GM19238 (cell line): ENCODE data around the gene DHX35.

Experiments
- DNase-seq: peaks from one replicate; pipeline ENCODE4 v3.0.0; 2011; ENCODE audit warnings: low spot score; ENCODE audit not compliant: insufficient read length

Gene DHX35

DNA sequence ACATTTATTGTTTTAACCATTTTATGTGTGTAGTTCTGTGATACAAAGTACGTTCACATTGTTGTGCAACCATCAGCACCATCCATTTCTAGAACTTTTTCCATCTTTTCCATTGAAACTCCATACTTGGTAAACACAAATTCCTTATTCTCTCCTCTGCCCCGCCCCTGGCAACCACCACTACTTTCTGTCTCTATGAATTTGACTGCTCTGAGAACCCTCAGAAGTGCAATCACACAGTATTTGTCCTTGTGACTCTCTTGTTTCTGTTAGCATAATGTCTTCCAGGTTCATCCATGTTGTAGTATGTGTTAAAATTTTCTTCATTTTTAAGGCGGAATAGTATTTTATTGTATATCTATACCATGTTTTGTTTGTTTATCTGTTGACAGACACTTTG is 56.9 kb downstream of the DHX35 start:
- no peak for DNase-seq

DNA sequence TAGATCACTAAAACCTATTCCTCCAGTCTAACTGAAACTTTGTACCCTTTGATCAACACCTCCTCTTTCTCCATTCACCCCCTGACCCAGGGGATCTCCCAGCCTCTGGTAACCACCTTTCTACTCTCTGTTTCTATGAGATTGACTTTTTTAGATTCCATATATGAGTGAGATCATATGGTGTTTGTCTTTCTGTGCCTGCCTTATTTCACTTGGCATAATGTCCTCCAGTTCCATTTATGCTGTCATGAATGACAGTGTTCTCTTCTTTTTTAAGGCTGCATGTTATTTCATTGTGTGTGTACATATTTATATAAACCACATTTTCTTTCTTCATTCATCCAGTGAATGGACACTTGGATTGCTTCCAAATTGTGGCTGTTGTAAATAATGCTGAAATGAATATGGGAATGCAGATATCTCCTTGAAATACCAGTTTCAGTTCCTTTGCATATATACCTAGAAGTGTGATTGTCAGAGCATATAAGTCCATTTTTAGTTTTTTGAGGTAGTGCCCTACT is 57.7 kb downstream of the DHX35 start:
- no peak for DNase-seq

DNA sequence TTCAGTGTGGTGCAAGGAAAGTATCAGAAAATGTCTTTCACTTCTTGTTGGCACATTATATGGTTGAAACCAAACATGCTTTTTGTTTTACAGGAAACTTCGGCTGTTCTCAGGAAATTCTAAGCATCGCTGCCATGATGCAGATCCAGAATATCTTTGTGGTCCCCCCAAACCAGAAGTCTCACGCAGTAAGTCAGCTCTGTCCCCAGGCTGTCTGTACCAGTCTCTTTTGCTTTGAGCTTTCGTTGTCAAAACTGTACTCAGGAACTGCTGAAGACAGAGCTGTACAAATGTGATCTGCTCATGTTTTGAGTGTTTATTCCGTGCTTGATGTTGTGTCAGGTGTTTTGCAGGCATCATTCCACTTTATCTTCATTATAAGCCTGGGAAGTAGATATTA is 59.6 kb downstream of the DHX35 start:
- no peak for DNase-seq

DNA sequence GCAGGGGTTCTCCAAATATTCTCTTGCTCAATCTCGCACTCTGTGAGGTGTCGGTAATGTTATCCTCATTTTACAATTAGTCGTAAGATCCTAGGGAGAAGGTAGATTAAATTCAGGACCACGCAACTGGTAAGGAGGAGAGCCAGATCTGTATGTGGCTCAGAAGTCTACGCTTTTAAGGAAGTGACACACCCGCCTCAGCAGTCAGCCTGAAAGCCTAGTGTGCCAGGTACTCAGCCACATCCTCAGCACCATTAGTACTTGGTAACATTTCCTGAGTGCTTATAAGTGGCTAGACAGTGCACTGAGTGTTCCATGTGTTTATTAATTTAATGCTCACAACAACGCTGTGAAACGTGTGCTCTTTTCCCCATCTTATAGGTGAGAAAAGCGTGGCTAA is 63.7 kb downstream of the DHX35 start:
- no peak for DNase-seq

DNA sequence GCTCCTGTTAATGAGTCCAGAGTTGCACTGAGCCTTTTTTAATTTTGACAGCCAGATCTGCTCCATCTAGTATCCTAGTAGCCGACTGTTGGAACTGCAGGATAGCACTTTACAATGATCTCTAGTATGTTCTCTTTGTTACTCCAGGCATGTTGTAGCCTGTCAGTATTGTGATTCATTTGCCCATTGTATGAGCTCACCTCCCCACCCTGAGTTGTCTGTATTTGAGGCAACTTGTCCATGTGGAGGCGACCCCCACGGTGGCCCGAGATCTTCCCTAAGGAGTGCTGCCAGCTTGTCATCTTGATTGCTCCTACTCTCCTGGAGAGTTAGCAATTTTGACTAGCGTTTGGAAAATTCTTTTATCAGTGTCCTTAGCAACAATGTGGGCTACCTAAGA is 67.2 kb downstream of the DHX35 start:
- no peak for DNase-seq

DNA sequence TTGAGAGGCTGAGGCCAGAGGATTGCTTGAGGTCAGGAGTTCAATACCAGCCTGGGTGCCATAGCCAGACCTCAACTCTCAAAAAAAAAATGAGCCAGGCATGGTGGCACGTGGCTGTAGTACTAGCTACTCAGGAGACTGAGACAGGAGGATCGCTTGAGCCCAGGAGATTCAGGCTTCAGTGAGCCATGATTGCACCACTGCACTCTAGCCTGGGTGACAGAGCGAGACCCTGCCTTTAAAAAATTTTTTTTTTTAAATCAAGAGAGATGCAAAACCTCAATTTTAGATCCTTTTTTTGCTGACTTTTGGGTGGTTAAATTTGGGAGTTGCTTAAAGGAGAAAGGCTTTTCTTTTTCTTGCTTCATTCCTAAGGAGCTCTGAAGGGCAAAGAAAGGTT is 70.9 kb downstream of the DHX35 start:
- no peak for DNase-seq

GRCh38 chr20:39036011-39036410 is 73.9 kb downstream of the DHX35 start:
- no peak for DNase-seq

- no peak for DNase-seq
Measured at GRCh38 chr20:39036851-39037250, 74.7 kb downstream of the DHX35 start.

GRCh38 chr20:39038047-39038446 is 75.9 kb downstream of the DHX35 start:
- DNase-seq: no peak

DNA sequence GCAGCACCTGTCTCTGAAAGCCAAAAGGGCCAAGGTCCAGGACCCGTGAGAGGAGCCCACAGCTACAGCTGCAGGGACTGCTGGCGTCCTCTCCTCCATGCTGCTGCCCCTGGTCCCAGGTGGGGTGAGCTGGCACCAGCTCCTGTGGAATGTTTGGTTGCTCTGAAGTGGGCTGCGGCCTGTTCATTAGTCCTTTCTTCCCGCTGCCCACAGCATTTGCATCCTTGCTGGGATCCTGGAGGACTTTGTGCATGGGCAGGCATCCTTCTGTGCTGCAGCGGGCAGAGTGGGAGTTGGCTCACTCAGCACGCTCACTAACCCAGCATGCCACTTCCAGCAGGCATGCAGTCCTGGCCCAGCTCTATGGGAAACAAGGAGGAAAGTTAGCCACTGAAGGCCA is 76.4 kb downstream of the DHX35 start:
- no peak for DNase-seq

- no peak for DNase-seq
Measured at GRCh38 chr20:39039261-39039660, 77.1 kb downstream of the DHX35 start.

DNA sequence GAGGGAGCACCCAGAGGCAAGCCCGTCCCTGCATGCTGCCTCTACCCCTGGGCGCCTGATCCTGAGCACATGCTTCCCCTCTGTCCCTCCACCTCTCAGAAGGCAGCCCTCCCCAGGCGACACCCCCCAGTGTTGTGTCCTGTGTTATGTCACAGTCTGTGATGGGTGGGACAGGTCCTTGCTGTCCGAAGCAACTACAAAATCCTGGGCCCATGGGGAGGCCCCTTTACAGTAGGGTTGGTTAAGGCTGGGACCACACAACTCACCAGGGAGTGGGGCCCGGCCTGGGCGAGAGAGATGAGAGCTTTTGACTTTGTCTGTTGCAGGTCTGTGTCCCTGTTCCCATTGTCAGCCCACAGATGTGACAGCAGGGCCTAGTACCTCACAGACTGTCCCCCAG is 78.0 kb downstream of the DHX35 start:
- DNase-seq: no peak

GRCh38 chr20:39041067-39041466 is 78.9 kb downstream of the DHX35 start:
- no peak for DNase-seq

GRCh38 chr20:39042279-39043150 is 80.4 kb downstream of the DHX35 start:
- no peak for DNase-seq

DNA sequence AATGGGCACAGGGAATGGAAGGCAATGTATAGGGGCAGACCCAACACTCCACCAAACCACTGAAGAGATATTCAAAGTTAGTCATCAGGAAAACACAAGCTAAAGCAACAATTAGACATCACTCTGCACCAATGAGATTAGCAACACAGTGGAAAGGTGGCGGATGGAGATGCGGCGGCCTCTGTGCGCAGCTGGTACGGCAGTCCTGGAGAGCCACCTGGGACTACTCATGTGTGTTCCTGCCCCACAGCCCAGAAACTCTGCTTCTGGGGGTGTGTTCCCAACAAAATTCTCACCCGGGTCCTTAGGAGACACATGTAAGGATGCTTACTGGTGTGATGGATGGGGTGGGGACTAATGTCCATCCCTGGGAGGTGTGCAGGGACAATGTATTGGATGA is 82.4 kb downstream of the DHX35 start:
- no peak for DNase-seq

DNA sequence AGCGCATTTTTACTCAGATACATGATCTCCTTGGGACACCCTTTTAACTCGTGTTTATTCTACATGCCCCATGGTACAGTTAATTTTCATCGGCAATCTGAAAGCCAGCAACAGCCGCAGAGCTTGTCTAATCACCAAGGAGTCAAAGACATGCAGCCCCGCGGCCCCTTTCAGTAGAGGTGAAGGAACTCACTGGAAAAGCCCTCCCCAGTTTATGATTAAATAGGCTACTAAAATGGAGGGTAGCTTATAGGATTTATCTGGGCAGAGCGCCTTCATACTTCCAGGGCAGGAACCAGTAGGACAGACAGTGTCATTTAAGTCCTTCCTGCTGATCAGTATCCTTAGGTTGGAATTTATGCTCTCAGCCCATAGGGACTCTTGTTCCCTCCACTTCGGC is 83.5 kb downstream of the DHX35 start:
- DNase-seq: no peak

DNA sequence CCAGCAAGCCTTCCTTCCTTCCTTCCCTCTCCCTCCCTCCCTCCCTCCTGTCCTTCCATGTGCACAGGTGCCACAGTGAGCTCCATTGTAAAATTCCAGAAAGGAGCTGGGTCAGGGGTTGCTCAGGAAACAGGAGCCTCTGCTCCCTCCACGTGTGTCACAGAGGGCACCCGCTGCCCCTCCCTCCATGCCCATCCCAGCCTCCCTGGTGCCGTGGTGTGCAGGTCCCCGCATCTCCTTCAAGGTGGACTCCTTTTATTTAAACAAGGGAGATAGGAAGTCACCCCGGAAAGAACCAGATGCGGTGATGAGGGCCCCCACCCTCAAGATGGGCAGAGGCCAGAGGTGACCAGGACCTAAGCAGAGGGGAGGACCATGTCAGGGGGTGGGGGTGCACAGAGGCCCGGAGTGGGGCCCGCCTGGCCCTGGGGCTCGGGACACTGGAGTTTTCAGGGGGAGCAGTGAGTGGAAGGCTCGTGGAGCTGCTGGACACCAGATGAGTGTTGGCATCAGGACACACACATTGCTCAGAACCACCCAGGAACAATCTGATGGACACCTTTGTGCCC is 85.4 kb downstream of the DHX35 start:
- DNase-seq: no peak

DNA sequence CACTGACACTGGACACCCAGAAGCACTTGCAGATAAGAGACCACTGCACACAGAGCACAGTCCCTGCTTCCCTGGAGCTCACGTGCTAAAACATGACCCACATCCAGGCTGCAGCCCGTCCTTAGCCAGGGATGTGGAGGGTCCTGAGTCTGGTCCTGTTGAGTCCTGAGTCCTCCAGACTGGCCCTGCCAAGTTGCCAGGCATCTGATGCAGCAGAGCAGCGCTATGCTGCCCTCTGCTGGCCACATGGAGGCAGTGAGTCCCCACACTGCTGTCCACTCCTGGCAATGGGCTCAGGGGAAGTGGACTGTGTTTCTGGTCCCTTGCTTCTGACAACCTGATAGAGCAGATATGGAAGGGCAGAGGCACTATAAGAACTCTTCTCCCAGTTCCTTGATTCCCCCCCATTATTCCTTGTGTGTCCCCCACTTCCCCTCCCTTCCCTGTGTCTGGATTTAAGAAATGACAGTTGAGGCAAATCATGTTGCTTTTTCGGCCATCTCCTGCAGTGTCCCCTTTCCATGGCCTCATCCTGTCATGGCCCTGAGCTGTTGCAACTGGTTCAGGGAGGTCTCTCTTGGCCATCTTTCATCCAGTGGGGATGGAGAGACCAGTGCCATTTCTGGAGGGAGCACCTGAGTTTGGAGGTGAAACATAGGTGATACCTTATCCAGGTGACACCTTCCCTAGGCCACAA is 86.0 kb downstream of the DHX35 start:
- peak; percentile 73 for DNase-seq

DNA sequence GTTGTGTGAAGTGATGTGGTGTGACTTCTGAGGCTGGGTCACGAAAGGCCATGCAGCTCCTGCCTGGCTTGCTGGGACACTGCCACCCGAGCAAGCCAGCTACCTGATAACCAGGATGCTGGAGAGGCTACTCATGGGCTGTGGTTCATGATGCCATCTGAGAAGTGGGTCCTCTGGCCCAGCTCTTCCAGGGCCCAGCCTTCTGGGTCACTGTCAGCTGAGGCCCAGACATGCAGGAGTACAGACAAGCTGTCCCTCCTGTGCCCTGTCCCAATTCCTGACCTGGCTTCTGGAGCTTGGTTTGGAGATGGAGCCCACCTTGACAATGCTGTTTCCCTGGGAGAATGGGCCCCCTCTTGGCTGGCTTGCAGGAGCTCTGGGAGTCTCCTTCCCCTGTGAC is 87.0 kb downstream of the DHX35 start:
- DNase-seq: no peak

DNA sequence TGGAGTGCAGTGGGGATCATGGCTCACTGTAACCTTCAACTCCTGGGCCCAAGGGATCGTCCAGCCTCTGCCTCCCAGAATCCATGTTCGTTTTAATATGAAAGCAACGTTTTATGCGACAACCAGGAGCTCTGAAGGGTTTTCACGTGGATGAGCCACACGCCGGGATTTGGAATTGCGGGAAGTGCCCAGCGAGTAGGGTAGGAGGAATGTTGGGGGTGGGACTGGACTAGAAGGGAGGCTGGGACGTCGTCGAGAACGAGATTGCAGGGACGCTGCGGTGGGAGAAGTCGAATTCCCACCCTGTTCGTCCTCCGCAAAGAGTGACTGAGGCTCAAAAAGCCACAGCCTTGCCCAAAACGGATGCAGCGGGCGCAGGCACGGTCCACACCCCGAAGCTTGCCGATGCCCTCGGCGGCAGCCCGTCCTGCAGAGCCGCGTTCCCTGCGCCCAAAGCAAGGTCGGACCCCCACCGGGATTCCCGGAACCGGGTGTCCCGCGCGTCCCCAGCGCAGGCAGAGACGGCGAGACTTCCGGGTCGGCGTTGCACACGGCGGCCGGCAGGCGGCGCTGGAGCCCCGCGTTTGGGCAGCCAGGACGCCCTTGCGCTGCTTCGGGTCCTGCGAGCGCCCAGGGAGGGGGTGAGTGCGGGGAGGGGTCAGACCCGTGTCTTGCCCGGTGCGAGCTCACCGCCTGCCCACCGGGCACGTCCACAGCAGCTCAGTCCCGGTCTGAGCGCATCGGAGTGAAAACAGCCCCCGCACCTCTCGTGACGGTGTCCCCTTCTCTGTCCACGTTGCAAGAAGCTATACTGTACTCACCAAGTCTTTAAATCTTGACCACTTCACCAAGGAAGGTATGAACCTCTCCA is 87.8 kb downstream of the DHX35 start:
- DNase-seq: peak; percentile 75

DNA sequence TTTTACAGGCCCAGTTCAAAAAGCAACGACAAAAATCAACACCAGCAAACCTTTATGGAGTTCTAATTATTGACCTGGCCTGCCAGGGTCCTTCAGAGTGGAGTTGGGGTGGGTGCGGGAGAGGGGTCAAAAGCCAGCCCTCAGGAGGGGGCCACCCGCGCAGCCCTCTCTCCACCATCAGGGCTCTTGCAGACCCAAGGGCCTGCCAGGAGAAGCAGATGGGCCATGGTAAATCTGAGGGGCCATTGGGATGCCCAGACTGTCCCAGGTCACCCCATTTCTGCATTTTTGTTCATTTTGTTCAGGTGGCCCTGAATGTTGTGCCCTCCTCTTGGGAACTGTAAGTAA is 88.4 kb downstream of the DHX35 start:
- no peak for DNase-seq

DNA sequence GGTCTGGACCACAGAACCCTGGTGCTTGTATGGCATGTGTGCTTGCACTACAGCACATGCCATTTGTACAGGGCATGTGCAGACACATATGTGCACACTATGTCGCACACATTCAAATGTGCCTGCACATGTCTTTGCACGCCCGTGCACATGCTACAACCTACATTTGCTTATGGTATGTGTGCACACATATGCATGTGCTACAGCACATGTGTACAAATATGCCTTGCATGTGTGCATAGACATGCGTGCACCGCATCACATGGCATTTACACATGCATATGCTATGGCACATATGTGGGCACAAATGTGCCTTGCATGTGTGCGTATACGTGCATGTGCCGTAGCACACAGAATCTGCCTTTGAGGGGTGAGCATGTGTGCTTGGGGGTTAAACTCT is 90.5 kb downstream of the DHX35 start:
- no peak for DNase-seq
